HFFc6 (cell line): ENCODE data around the gene RRAGC. TPM values are rescaled to one million over a fixed set of nuclear protein-coding genes. Genes with fewer than 3 reads are reported as not detected.

Source experiments
- DNase-seq: peaks from one replicate; pipeline ENCODE4 v3.0.0-alpha.2; 2018
- H3K27ac Mint-ChIP-seq: 2 replicates; pipeline ENCODE4 v1.8.0; 2020; ENCODE audit warnings: mild to moderate bottlenecking, mixed read lengths
- H3K27me3 Mint-ChIP-seq: 2 replicates; pipeline ENCODE4 v1.8.0; 2021; ENCODE audit warnings: mild to moderate bottlenecking, moderate library complexity, mixed read lengths; ENCODE audit not compliant: insufficient read depth
- H3K36me3 Mint-ChIP-seq: 2 replicates; pipeline ENCODE4 v1.8.0; 2021; ENCODE audit warnings: low read depth, mixed read lengths
- H3K4me1 Mint-ChIP-seq: 2 replicates; pipeline ENCODE4 v1.8.0; 2020; ENCODE audit warnings: low read depth, mixed read lengths
- H3K4me3 Mint-ChIP-seq: 2 replicates; pipeline ENCODE4 v1.8.0; 2020; ENCODE audit warnings: mild to moderate bottlenecking, moderate library complexity, mixed read lengths
- H3K9me3 Mint-ChIP-seq: 2 replicates; pipeline ENCODE4 v1.8.0; 2020; ENCODE audit warnings: mild to moderate bottlenecking, mixed read lengths
- total RNA-seq, 6 experiments: library from RNA; stranded (reverse); fragmentation: NEBNext Ultra II Directional; extraction: Animal tissue kit (Norgen Biotek cat#: 25700); gene quantifications; 2 replicates in 1 of 6; 3 replicates in 5 of 6; pipeline ENCODE4 v1.2.3, GENCODE V29; 2021
- TF ChIP-seq, protein P1 (sequence below): fragments of 200-600 bp; sonication (generic); IDR thresholded peaks from 2 replicates; pipeline ENCODE4 v1.5.0; 2021; ENCODE audit warnings: antibody characterized with exemption, mild to moderate bottlenecking

The RRAGC gene
- total RNA-seq, 6 experiments from 2014 or later: 23.1 to 27.2 (median 26.2) TPM

DNA sequence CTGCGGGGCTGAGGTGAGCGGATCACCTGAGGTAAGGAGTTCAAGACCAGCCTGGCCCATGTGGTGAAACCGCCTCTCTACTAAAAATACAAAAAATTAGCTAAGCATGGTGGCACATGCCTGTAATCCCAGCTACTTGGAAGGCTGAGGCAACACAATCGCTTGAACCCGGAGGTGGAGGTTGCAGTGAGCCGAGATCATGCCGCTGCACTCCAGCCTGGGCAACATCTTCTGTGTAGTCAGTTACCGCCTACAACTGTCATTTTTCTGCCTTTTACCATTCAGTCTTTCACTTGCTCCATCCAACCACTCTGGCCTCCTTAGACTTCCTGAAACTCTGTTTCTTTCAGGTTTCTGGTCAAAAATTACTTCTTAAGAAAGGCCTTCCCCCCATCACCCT lies 11.4 kb upstream of the RRAGC start:
- DNase-seq: no peak
- Mint-ChIP-seq H3K36me3 (peaks cover 4% of the 10 kb centered on the region; the same call in 1 of the 2 replicates), H3K27ac (no peak overlapping the region), H3K27me3 (no peaks in the 10 kb centered on the region), H3K9me3 (no peaks in the 10 kb centered on the region), H3K4me3 (no peak overlapping the region), H3K4me1 (peaks cover 33% of the 10 kb centered on the region)
- TF ChIP-seq, protein P1, sequence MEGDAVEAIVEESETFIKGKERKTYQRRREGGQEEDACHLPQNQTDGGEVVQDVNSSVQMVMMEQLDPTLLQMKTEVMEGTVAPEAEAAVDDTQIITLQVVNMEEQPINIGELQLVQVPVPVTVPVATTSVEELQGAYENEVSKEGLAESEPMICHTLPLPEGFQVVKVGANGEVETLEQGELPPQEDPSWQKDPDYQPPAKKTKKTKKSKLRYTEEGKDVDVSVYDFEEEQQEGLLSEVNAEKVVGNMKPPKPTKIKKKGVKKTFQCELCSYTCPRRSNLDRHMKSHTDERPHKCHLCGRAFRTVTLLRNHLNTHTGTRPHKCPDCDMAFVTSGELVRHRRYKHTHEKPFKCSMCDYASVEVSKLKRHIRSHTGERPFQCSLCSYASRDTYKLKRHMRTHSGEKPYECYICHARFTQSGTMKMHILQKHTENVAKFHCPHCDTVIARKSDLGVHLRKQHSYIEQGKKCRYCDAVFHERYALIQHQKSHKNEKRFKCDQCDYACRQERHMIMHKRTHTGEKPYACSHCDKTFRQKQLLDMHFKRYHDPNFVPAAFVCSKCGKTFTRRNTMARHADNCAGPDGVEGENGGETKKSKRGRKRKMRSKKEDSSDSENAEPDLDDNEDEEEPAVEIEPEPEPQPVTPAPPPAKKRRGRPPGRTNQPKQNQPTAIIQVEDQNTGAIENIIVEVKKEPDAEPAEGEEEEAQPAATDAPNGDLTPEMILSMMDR: no peak

DNA sequence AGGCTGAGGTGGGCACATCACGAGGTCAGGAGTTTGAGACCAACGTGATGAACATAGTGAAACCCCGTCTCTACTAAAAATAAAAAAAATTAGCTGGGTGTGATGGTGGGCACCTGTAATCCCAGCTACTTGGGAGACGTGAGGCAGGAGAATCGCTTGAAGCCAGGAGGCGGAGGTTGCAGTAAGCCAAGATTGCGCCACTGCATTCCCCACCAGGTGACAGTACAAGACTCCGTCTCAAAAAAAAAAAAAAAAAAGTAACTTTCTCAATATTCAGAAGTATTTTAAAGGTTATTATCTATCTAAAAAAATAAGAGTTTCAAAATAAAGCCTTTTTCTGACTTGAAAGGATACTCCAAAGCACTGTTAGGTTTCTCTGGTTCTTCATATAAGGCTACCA lies 7.6 kb upstream of the RRAGC start:
- Mint-ChIP-seq H3K27ac (no peak overlapping the region), H3K36me3 (peaks cover 4% of the 10 kb centered on the region; the same call in 1 of the 2 replicates), H3K9me3 (no peaks in the 10 kb centered on the region), H3K27me3 (no peaks in the 10 kb centered on the region), H3K4me3 (no peak overlapping the region), H3K4me1 (peaks cover 11% of the 10 kb centered on the region)
- DNase-seq: no peak
- TF ChIP-seq, protein P1: no peak

DNA sequence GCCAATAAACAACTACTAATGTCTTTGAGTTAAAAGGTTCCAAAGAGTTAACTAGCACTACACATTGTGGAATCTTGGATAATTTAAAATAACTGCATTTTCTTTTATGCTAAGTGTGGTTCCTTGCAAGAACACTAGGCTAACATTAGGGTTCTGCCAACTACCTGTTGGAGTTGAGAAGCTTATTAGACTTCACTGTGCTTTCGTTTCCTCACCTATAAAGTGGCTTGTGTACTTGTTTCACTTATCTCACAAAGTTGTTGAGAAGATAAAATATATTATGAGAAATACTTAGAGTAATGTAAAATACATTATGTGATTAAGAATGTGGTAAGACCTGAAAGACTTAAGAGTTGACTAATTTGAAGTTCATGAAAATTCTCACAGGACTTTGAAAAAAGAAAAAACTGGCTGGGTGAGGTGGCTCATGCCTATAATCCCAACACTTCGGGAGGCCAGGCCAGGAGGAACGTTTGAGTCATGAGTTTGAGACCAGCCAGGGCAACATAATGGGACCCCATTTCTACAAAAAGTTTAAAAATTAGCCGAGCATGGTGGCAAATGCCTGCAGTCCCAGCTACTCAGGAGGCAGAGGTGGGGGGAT lies 5.6 kb upstream of the RRAGC start:
- Mint-ChIP-seq H3K36me3 (peaks cover 4% of the 10 kb centered on the region; the same call in 1 of the 2 replicates), H3K27ac (no peak overlapping the region), H3K4me1 (peaks cover 20% of the 10 kb centered on the region), H3K4me3 (no peak overlapping the region), H3K9me3 (no peaks in the 10 kb centered on the region), H3K27me3 (no peaks in the 10 kb centered on the region)
- TF ChIP-seq, protein P1: no peak
- no peak for DNase-seq

DNA sequence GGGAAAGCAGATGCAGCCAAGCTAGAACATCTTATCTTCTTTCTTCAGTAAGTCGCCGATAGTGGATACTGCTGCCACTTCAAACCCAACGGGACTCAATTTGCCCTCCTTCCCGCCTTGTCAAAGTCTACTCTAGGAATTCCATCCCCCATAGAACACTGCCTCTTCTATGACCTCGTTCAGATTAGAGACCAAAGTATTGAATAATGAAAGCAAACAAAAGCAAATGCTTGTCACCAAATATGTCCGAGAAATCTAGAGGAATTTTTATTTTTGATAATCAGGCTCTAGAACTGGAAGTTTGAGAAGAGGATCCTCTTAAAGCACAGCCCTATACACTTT lies 853 bp upstream of the RRAGC start:
- Mint-ChIP-seq H3K4me3 (peak overlapping the region; percentile 97), H3K4me1 (peaks cover 26% of the 10 kb centered on the region), H3K27me3 (no peaks in the 10 kb centered on the region), H3K27ac (peak overlapping the region; percentile 80), H3K9me3 (no peaks in the 10 kb centered on the region), H3K36me3 (peaks cover 2% of the 10 kb centered on the region; the same call in 1 of the 2 replicates)
- TF ChIP-seq, protein P1: no peak
- DNase-seq: no peak

DNA sequence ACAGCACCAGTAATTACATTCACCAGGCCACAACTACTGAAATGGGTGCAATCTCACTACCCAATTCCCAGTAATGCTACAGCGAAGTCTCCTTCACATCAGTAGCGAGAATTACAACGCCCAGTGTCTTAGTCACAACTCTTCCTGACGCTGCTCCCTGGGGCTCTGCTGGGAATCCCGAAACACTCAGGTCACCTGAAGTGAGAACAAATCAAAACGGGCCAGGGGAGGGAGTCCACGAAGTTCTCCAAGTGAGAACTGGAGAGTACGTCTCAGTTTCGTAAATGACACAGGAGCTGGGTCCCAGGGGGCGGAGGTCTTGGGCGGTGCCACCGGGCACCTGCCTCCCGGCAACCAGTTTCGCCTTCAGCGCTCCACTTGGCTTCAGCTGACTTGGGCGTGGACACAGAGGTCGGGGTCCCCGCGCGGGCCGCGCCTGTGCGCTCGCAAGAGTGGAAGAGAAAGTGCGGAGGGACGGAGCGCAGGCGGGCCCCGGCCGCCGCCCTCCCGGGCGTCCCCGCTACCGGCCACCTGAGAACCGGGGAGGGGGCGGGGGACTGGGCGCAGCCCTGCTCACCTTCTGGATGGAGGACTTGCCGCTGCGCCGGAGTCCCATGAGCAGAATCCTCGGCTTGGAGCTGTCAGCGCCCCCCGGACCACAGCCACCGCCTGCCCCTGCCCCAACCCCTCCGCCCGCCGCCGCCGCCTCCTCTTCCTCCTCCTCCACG lies 575 bp downstream of the RRAGC start:
- DNase-seq: peak; percentile 64

More for the DNA sequence above, 575 bp downstream of the RRAGC start:
- Mint-ChIP-seq H3K4me3 (peak overlapping the region; percentile 97), H3K4me1 (peaks cover 26% of the 10 kb centered on the region), H3K27ac (peak overlapping the region; percentile 86), H3K9me3 (no peaks in the 10 kb centered on the region), H3K27me3 (no peaks in the 10 kb centered on the region), H3K36me3 (peaks cover 7% of the 10 kb centered on the region; the same call in 1 of the 2 replicates)
- TF ChIP-seq, protein P1: no peak
